ENCODE results near the gene JAZF1. TPM values are rescaled to one million over a fixed set of nuclear protein-coding genes. Genes with fewer than 3 reads are reported as not detected.

Gene JAZF1
- total RNA-seq, 1 experiment from 2014 or later, result 0.95 TPM

DNA sequence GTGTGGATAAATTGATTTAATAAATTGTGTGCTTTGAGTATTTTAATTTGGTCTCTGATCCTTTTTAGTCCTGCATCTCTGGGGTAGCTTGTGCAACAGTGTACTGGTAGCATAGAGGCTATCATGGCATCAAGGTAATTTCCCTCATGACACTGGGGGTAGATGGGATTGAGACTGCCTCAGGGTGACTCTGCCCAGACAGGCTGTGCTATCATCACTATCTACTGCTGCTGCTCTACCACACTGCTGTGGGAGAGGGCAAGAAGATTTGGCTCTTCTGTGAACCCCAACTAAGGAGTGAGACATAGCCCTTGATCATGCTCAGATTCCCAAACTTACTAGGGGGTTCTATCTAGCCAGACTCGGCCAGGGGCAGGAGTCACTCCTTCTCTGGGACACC lies 43.6 kb upstream of the JAZF1 start:
- Mint-ChIP-seq H3K27ac (ENCODE audit: unreplicated experiment) (no peak overlapping the region), H3K9me3 (ENCODE audit: unreplicated experiment) (no peaks in the 10 kb centered on the region), H3K27me3 (ENCODE audit: insufficient read depth, unreplicated experiment) (peaks cover 9% of the 10 kb centered on the region), H3K36me3 (ENCODE audit: insufficient read depth, unreplicated experiment) (no peaks in the 10 kb centered on the region), H3K4me3 (ENCODE audit: unreplicated experiment) (no peak overlapping the region), H3K4me1 (ENCODE audit: low read depth, unreplicated experiment) (no peaks in the 10 kb centered on the region)
- DNase-seq, result no peak
- Histone ChIP-seq H3K4me3 (ENCODE audit: low read depth, low read length) (no peak overlapping the region), H3K4me1 (no peaks in the 10 kb centered on the region; the same call in 1 of the 2 replicates), H3K36me3 (ENCODE audit: control insufficient read depth, insufficient read depth, low read length) (no peaks in the 10 kb centered on the region), H3K9me3 (no peaks in the 10 kb centered on the region), H3K27me3 (replicated peaks; ENCODE audit: control insufficient read depth, insufficient read depth, low read length) (no peaks in the 10 kb centered on the region)
- no TSS peak for BruUV-seq (replicated peaks)
- TF ChIP-seq CTCF (IDR thresholded peaks at IDR 0.05; ENCODE audit: insufficient read depth in 1 of 2, low read depth in 1 of 2, low read length in 1 of 2, severe bottlenecking in 1 of 2, unreplicated experiment in 1 of 2), result no peak
- CTCF ChIA-PET, result no interaction called here
- POLR2A ChIA-PET, result no interaction called here
- intact Hi-C loops (cut with micrococcal nuclease; ENCODE audit: unreplicated experiment), result no loop called here

GRCh38 chr7:28222636-28223035 lies 42.0 kb upstream of the JAZF1 start:
- H3K27ac Mint-ChIP-seq (ENCODE audit: unreplicated experiment), result no peak overlapping the region
- BruUV-seq (replicated peaks), result no TSS peak
- no peaks in the 10 kb centered on the region for H3K36me3 Mint-ChIP-seq (ENCODE audit: insufficient read depth, unreplicated experiment)
- H3K9me3 Mint-ChIP-seq (ENCODE audit: unreplicated experiment), result no peaks in the 10 kb centered on the region
- no peaks in the 10 kb centered on the region; the same call in 1 of the 2 replicates for H3K4me1 ChIP-seq
- CTCF ChIA-PET, result no interaction called here
- H3K4me3 Mint-ChIP-seq (ENCODE audit: unreplicated experiment), result no peak overlapping the region
- DNase-seq, result no peak
- POLR2A ChIA-PET, result no interaction called here
- H3K4me1 Mint-ChIP-seq (ENCODE audit: low read depth, unreplicated experiment), result no peaks in the 10 kb centered on the region
- intact Hi-C loops (cut with micrococcal nuclease; ENCODE audit: unreplicated experiment), result no loop called here
- H3K36me3 ChIP-seq (ENCODE audit: control insufficient read depth, insufficient read depth, low read length), result no peaks in the 10 kb centered on the region
- no peak overlapping the region for H3K4me3 ChIP-seq (ENCODE audit: low read depth, low read length)
- no peaks in the 10 kb centered on the region for H3K9me3 ChIP-seq
- H3K27me3 ChIP-seq (replicated peaks; ENCODE audit: control insufficient read depth, insufficient read depth, low read length), result no peaks in the 10 kb centered on the region; the same call in 1 of the 2 replicates
- TF ChIP-seq CTCF (IDR thresholded peaks at IDR 0.05; ENCODE audit: insufficient read depth in 1 of 2, low read depth in 1 of 2, low read length in 1 of 2, severe bottlenecking in 1 of 2, unreplicated experiment in 1 of 2), result no peak
- H3K27me3 Mint-ChIP-seq (ENCODE audit: insufficient read depth, unreplicated experiment), result peaks cover 10% of the 10 kb centered on the region

DNA sequence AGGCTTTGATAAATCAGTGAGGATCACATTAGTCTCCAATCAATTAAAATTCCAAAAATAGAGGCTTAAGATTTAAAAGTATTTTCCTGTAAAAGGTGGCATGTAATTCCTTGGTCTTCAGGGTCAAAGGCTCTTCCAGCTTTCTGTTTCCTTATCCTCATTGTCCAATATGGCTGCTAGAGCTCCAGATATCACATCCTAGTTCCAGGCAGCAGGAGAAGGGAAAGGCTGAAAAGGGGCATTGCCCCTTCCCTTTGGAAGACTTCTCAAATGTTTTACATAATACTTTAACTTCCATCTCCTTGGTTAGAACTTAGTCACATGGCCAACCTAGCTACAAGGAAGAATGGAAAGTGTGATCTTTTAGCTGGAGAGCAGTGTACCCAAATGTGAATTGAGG lies 39.2 kb upstream of the JAZF1 start:
- H3K27ac Mint-ChIP-seq (ENCODE audit: unreplicated experiment), result no peak overlapping the region
- Histone ChIP-seq H3K4me3 (ENCODE audit: low read depth, low read length) (no peak overlapping the region), H3K27me3 (replicated peaks; ENCODE audit: control insufficient read depth, insufficient read depth, low read length) (no peaks in the 10 kb centered on the region; the same call in 1 of the 2 replicates), H3K4me1 (no peaks in the 10 kb centered on the region; the same call in 1 of the 2 replicates), H3K9me3 (no peaks in the 10 kb centered on the region), H3K36me3 (ENCODE audit: control insufficient read depth, insufficient read depth, low read length) (no peaks in the 10 kb centered on the region)
- no peak for DNase-seq
- H3K4me1 Mint-ChIP-seq (ENCODE audit: low read depth, unreplicated experiment), result no peaks in the 10 kb centered on the region
- no peaks in the 10 kb centered on the region for H3K36me3 Mint-ChIP-seq (ENCODE audit: insufficient read depth, unreplicated experiment)
- BruUV-seq (replicated peaks), result no TSS peak
- H3K9me3 Mint-ChIP-seq (ENCODE audit: unreplicated experiment), result no peaks in the 10 kb centered on the region
- POLR2A ChIA-PET, result interaction anchor here (0.5 kb wide), 1 partner anchor 226 kb away, joined by 3 read pairs; no protein-coding TSS in a partner anchor
- intact Hi-C loops (cut with micrococcal nuclease; ENCODE audit: unreplicated experiment), result no loop called here
- TF ChIP-seq CTCF (IDR thresholded peaks at IDR 0.05; ENCODE audit: insufficient read depth in 1 of 2, low read depth in 1 of 2, low read length in 1 of 2, severe bottlenecking in 1 of 2, unreplicated experiment in 1 of 2), result no peak
- CTCF ChIA-PET, result no interaction called here
- H3K27me3 Mint-ChIP-seq (ENCODE audit: insufficient read depth, unreplicated experiment), result peaks cover 15% of the 10 kb centered on the region
- H3K4me3 Mint-ChIP-seq (ENCODE audit: unreplicated experiment), result no peak overlapping the region
